ENCODE measurements around the gene ARPC5L. TPM values are rescaled to one million over a fixed set of nuclear protein-coding genes. Genes with fewer than 3 reads are reported as not detected.
A peak's percentile ranks its signal among the peaks of the same experiment; 100 is the strongest.

The ARPC5L gene
- total RNA-seq, 1 donor from 2014 or later = 36.6 TPM

DNA sequence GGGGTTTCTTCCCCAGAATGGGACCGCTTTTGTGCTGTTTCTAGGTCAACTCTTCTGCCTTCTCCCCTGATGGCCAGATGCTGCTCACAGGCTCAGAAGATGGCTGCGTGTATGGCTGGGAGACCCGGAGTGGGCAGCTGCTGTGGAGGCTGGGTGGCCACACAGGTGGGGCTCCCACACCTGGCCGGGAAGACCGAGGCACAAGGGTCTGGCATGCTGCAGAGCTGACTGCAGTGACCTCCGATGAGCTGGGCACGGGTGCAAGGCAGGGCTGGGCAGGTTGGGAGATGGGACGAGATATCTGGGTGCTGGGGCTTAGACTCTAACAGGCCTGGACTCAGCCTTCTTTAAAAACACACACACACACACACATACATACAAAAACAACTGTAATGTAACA is 7.8 kb upstream of the ARPC5L start:
- Mint-ChIP-seq H3K9me3 (ENCODE audit: low read depth) (no peaks in the 10 kb centered on the region), H3K4me1 (ENCODE audit: low read depth) (peaks cover 3% of the 10 kb centered on the region), H3K36me3 (ENCODE audit: insufficient read depth) (no peaks in the 10 kb centered on the region), H3K27me3 (peaks cover 10% of the 10 kb centered on the region), H3K4me3 (ENCODE audit: low read depth) (no peak overlapping the region), H3K27ac (no peak overlapping the region)
- DNase-seq (ENCODE audit: low spot score, unreplicated experiment) = no peak
- TF ChIP-seq, protein P1, sequence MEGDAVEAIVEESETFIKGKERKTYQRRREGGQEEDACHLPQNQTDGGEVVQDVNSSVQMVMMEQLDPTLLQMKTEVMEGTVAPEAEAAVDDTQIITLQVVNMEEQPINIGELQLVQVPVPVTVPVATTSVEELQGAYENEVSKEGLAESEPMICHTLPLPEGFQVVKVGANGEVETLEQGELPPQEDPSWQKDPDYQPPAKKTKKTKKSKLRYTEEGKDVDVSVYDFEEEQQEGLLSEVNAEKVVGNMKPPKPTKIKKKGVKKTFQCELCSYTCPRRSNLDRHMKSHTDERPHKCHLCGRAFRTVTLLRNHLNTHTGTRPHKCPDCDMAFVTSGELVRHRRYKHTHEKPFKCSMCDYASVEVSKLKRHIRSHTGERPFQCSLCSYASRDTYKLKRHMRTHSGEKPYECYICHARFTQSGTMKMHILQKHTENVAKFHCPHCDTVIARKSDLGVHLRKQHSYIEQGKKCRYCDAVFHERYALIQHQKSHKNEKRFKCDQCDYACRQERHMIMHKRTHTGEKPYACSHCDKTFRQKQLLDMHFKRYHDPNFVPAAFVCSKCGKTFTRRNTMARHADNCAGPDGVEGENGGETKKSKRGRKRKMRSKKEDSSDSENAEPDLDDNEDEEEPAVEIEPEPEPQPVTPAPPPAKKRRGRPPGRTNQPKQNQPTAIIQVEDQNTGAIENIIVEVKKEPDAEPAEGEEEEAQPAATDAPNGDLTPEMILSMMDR (IDR thresholded peaks at IDR 0.05; ENCODE audit: unreplicated experiment) = no peak

GRCh38 chr9:124854822-124855221 is 7.1 kb upstream of the ARPC5L start:
- Mint-ChIP-seq H3K9me3 (ENCODE audit: low read depth) (no peaks in the 10 kb centered on the region), H3K4me1 (ENCODE audit: low read depth) (peaks cover 3% of the 10 kb centered on the region), H3K27me3 (peaks cover 10% of the 10 kb centered on the region), H3K4me3 (ENCODE audit: low read depth) (no peak overlapping the region), H3K36me3 (ENCODE audit: insufficient read depth) (peaks cover 4% of the 10 kb centered on the region), H3K27ac (no peak overlapping the region)
- no peak for DNase-seq (ENCODE audit: low spot score, unreplicated experiment)
- TF ChIP-seq, protein P1 (IDR thresholded peaks at IDR 0.05; ENCODE audit: unreplicated experiment) = no peak

- H3K4me1 Mint-ChIP-seq (ENCODE audit: low read depth) = peaks cover 8% of the 10 kb centered on the region
- no peak overlapping the region for H3K4me3 Mint-ChIP-seq (ENCODE audit: low read depth)
- H3K27me3 Mint-ChIP-seq = peaks cover 10% of the 10 kb centered on the region
- TF ChIP-seq, protein P1 (IDR thresholded peaks at IDR 0.05; ENCODE audit: unreplicated experiment) = no peak
- peaks cover 8% of the 10 kb centered on the region for H3K36me3 Mint-ChIP-seq (ENCODE audit: insufficient read depth)
- no peak for DNase-seq (ENCODE audit: low spot score, unreplicated experiment)
- H3K27ac Mint-ChIP-seq = no peak overlapping the region
- no peaks in the 10 kb centered on the region for H3K9me3 Mint-ChIP-seq (ENCODE audit: low read depth)
These were observed 6.4 kb upstream of the ARPC5L start for GRCh38 chr9:124855566-124855943.

- Mint-ChIP-seq H3K9me3 (ENCODE audit: low read depth) (no peaks in the 10 kb centered on the region), H3K4me3 (ENCODE audit: low read depth) (no peak overlapping the region), H3K36me3 (ENCODE audit: insufficient read depth) (peaks cover 9% of the 10 kb centered on the region), H3K4me1 (ENCODE audit: low read depth) (peaks cover 11% of the 10 kb centered on the region), H3K27me3 (peaks cover 7% of the 10 kb centered on the region), H3K27ac (no peak overlapping the region)
- no peak for DNase-seq (ENCODE audit: low spot score, unreplicated experiment)
- TF ChIP-seq, protein P1 (IDR thresholded peaks at IDR 0.05; ENCODE audit: unreplicated experiment) = peak; percentile 46
These were observed 5.8 kb upstream of the ARPC5L start for GRCh38 chr9:124855944-124856765.

- peaks cover 15% of the 10 kb centered on the region for H3K4me1 Mint-ChIP-seq (ENCODE audit: low read depth)
- peak overlapping the region; percentile 73 for H3K27ac Mint-ChIP-seq
- no peaks in the 10 kb centered on the region for H3K9me3 Mint-ChIP-seq (ENCODE audit: low read depth)
- DNase-seq (ENCODE audit: low spot score, unreplicated experiment) = no peak
- peaks cover 2% of the 10 kb centered on the region for H3K27me3 Mint-ChIP-seq
- H3K4me3 Mint-ChIP-seq (ENCODE audit: low read depth) = no peak overlapping the region
- peaks cover 11% of the 10 kb centered on the region for H3K36me3 Mint-ChIP-seq (ENCODE audit: insufficient read depth)
- TF ChIP-seq, protein P1 (IDR thresholded peaks at IDR 0.05; ENCODE audit: unreplicated experiment) = no peak
These were observed 4.3 kb upstream of the ARPC5L start for GRCh38 chr9:124857533-124858162.
